ENCODE data around the gene SERPINA5. TPM values are rescaled to one million over a fixed set of nuclear protein-coding genes. Genes with fewer than 3 reads are reported as not detected.

SERPINA5 gene
- total and polyA plus RNA-seq, 2 of the 8 experiments (the other 6 are each of a cell fraction or from before 2014, with no cell fraction given): 1.8 to 1.9 TPM

DNA sequence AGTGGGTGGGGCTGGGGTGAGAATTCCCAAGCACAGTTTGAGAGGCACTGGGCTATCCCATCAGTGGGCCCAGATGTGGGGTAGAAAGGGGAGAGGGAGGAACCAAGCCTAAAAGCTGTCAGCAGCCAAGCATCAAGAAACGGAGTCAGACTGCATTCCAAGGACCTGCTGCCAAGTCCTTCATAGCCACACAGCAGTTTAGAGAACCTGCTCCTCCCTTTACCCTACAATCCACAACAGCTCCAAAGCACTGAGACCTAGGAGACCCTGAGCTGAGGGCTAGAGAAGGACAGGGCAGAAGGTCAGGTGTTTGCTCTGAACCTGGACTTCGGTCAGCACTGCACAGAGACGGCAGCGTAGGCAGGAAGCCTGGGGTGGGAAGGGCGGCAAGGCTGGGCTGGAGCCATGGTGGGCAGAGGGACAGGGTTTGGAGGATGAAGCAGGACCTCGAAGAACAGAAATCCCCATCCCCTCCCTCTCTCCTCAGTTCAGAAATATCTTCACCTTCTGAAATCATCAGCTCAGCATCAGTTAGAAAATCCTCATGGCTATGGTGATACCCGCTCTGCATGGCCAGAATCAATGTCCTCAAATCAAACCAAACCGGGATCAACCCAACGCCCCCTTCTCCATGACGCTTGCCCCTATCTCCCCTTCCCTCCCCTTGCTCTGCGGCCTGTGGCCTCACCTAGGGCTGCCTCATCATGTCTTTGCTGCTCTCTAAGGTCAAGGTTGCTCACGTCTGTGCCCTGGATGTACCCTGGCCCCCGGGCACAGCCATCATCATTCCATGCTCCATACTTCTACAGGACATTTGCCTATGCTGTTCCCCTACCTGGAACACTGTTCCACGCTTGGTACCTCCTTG is 32.9 kb upstream of the SERPINA5 start (continued):
- TF ChIP-seq, protein P1, sequence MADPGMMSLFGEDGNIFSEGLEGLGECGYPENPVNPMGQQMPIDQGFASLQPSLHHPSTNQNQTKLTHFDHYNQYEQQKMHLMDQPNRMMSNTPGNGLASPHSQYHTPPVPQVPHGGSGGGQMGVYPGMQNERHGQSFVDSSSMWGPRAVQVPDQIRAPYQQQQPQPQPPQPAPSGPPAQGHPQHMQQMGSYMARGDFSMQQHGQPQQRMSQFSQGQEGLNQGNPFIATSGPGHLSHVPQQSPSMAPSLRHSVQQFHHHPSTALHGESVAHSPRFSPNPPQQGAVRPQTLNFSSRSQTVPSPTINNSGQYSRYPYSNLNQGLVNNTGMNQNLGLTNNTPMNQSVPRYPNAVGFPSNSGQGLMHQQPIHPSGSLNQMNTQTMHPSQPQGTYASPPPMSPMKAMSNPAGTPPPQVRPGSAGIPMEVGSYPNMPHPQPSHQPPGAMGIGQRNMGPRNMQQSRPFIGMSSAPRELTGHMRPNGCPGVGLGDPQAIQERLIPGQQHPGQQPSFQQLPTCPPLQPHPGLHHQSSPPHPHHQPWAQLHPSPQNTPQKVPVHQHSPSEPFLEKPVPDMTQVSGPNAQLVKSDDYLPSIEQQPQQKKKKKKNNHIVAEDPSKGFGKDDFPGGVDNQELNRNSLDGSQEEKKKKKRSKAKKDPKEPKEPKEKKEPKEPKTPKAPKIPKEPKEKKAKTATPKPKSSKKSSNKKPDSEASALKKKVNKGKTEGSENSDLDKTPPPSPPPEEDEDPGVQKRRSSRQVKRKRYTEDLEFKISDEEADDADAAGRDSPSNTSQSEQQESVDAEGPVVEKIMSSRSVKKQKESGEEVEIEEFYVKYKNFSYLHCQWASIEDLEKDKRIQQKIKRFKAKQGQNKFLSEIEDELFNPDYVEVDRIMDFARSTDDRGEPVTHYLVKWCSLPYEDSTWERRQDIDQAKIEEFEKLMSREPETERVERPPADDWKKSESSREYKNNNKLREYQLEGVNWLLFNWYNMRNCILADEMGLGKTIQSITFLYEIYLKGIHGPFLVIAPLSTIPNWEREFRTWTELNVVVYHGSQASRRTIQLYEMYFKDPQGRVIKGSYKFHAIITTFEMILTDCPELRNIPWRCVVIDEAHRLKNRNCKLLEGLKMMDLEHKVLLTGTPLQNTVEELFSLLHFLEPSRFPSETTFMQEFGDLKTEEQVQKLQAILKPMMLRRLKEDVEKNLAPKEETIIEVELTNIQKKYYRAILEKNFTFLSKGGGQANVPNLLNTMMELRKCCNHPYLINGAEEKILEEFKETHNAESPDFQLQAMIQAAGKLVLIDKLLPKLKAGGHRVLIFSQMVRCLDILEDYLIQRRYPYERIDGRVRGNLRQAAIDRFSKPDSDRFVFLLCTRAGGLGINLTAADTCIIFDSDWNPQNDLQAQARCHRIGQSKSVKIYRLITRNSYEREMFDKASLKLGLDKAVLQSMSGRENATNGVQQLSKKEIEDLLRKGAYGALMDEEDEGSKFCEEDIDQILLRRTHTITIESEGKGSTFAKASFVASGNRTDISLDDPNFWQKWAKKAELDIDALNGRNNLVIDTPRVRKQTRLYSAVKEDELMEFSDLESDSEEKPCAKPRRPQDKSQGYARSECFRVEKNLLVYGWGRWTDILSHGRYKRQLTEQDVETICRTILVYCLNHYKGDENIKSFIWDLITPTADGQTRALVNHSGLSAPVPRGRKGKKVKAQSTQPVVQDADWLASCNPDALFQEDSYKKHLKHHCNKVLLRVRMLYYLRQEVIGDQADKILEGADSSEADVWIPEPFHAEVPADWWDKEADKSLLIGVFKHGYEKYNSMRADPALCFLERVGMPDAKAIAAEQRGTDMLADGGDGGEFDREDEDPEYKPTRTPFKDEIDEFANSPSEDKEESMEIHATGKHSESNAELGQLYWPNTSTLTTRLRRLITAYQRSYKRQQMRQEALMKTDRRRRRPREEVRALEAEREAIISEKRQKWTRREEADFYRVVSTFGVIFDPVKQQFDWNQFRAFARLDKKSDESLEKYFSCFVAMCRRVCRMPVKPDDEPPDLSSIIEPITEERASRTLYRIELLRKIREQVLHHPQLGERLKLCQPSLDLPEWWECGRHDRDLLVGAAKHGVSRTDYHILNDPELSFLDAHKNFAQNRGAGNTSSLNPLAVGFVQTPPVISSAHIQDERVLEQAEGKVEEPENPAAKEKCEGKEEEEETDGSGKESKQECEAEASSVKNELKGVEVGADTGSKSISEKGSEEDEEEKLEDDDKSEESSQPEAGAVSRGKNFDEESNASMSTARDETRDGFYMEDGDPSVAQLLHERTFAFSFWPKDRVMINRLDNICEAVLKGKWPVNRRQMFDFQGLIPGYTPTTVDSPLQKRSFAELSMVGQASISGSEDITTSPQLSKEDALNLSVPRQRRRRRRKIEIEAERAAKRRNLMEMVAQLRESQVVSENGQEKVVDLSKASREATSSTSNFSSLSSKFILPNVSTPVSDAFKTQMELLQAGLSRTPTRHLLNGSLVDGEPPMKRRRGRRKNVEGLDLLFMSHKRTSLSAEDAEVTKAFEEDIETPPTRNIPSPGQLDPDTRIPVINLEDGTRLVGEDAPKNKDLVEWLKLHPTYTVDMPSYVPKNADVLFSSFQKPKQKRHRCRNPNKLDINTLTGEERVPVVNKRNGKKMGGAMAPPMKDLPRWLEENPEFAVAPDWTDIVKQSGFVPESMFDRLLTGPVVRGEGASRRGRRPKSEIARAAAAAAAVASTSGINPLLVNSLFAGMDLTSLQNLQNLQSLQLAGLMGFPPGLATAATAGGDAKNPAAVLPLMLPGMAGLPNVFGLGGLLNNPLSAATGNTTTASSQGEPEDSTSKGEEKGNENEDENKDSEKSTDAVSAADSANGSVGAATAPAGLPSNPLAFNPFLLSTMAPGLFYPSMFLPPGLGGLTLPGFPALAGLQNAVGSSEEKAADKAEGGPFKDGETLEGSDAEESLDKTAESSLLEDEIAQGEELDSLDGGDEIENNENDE (IDR thresholded peaks at IDR 0.05; ENCODE audit: insufficient replicate concordance, low read length): no peak
- TF ChIP-seq NRF1 (IDR thresholded peaks at IDR 0.05; ENCODE audit: low read depth, low read length) (no peak), SRF (IDR thresholded peaks at IDR 0.05; ENCODE audit: low read depth, low read length) (no peak), EP300 (IDR thresholded peaks at IDR 0.05; ENCODE audit: borderline replicate concordance in 1 of 2, low read depth in 2 of 2, low read length in 2 of 2) (no peak), BCL11A (IDR thresholded peaks at IDR 0.05; ENCODE audit: low read depth in 2 of 2, low read length in 2 of 2) (no peak)
- TF ChIP-seq, protein P2, sequence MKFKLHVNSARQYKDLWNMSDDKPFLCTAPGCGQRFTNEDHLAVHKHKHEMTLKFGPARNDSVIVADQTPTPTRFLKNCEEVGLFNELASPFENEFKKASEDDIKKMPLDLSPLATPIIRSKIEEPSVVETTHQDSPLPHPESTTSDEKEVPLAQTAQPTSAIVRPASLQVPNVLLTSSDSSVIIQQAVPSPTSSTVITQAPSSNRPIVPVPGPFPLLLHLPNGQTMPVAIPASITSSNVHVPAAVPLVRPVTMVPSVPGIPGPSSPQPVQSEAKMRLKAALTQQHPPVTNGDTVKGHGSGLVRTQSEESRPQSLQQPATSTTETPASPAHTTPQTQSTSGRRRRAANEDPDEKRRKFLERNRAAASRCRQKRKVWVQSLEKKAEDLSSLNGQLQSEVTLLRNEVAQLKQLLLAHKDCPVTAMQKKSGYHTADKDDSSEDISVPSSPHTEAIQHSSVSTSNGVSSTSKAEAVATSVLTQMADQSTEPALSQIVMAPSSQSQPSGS (IDR thresholded peaks at IDR 0.05; ENCODE audit: low read length): no peak

All from H1 (cell line).